Sigmoid colon (tissue), 7 donors: Measurements from ENCODE around the gene GRID1. TPM values are rescaled to one million over a fixed set of nuclear protein-coding genes. Genes with fewer than 3 reads are reported as not detected.

Experiments used
- DNase-seq: peaks from one replicate; pipeline ENCODE4 v3.0.0-alpha.2; 2019
- H3K27ac ChIP-seq, 4 donors: fragments of 200-600 bp; sonication (generic); one replicate each; pipeline ENCODE4 v1.5.1; 2016 to 2019; ENCODE audit warnings: mild to moderate bottlenecking in 1 of 4
- H3K27me3 ChIP-seq, 3 donors: fragments of 200-600 bp; sonication (generic); one replicate each; pipeline ENCODE4 v1.5.1; 2019; ENCODE audit warnings: mild to moderate bottlenecking in 1 of 3
- H3K36me3 ChIP-seq, 4 donors: fragments of 200-600 bp; sonication (generic); one replicate each; pipeline ENCODE4 v1.5.1; 2016 to 2019
- H3K4me1 ChIP-seq, 4 donors: fragments of 200-600 bp; sonication (generic); one replicate each; pipeline ENCODE4 v1.5.1; 2017 to 2019
- H3K4me3 ChIP-seq, 4 donors: fragments of 200-600 bp; sonication (generic); one replicate each; pipeline ENCODE4 v1.5.1; 2017 to 2019; ENCODE audit warnings: mild to moderate bottlenecking in 2 of 4, moderate library complexity in 1 of 4
- H3K9me3 ChIP-seq, 4 donors: fragments of 200-600 bp in 3 of 4; sonication (generic) in 3 of 4; one replicate each; pipeline versions ENCODE4 v1.5.1 to v1.6.1; 2013 to 2019
- CTCF ChIP-seq, 4 experiments: fragments of 450-650 bp in 3 of 4; fragments of 200-600 bp in 1 of 4; IDR thresholded peaks; one replicate each; pipeline ENCODE4 v1.5.1; 2016 to 2019; ENCODE audit warnings: antibody characterized with exemption in 4 of 4, mild to moderate bottlenecking in 3 of 4, moderate library complexity in 2 of 4
- EP300 ChIP-seq, 4 donors: sonication (generic); formaldehyde crosslinking; IDR thresholded peaks; one replicate each; pipeline ENCODE4 v1.6.1; 2017; ENCODE audit warnings: antibody characterized with exemption in 4 of 4
- POLR2A ChIP-seq, 2 donors: fragments of 450-650 bp; IDR thresholded peaks; one replicate each; pipeline ENCODE4 v1.6.1; 2016; ENCODE audit warnings: antibody characterized with exemption in 2 of 2, mild to moderate bottlenecking in 2 of 2, moderate library complexity in 2 of 2
- POLR2AphosphoS5 ChIP-seq, 4 donors: sonication (generic); formaldehyde crosslinking; IDR thresholded peaks; one replicate each; pipeline ENCODE4 v1.6.1; 2017; ENCODE audit warnings: antibody characterized with exemption in 4 of 4
- WGBS, 2 donors: extraction: QIAGEN DNeasy Blood & Tissue Kit; methylation state at CpG; one replicate each; pipeline ENCODE4 v1.1.7; 2013; 5-methylcytosine and 5-hydroxymethylcytosine counted together
- intact Hi-C: fragments of 100-400 bp; cut with DNase I; formaldehyde crosslinking; loops from one replicate; pipeline ENCODE4 v1.15.1; 2023
- polyA plus RNA-seq, 3 donors: library from polyadenylated mRNA; stranded (reverse); fragments of 200-250 nt; gene quantifications; one replicate each; pipeline ENCODE4 v1.2.3, GENCODE V29; 2013
- total RNA-seq, 4 donors: library from RNA; depleted of rRNA; stranded (reverse); fragments of >200 nt; gene quantifications; one replicate each; pipeline ENCODE4 v1.1.0, GENCODE V29; 2016
- donor health status: healthy with polysubstance abuse.
- donor health status: Bipolar disorder and iron deficiency.
- donor health status: healthy.

The GRID1 gene
- total and polyA plus RNA-seq, 7 donors: 0.66 to 4.7 (median 1.1) TPM; not detected in 2

GRCh38 chr10:86065711-86066251, 300.8 kb downstream of the GRID1 start:
- intact Hi-C loops: no loop called here
- TF ChIP-seq EP300 (IDR thresholded peaks at IDR 0.05): no peak
- TF ChIP-seq POLR2A (IDR thresholded peaks at IDR 0.05): no peak
- TF ChIP-seq POLR2AphosphoS5 (IDR thresholded peaks at IDR 0.05): no peak
- TF ChIP-seq CTCF (IDR thresholded peaks at IDR 0.05): no peak
- Histone ChIP-seq H3K27ac (no peak overlapping the region), H3K4me1 (no peaks in the 10 kb centered on the region), H3K4me3 (no peak overlapping the region), H3K36me3 (no peaks in the 10 kb centered on the region), H3K9me3 (no peaks in the 10 kb centered on the region), H3K27me3 (no peaks in the 10 kb centered on the region)
- 75 to 76% methylated on average over 6 of the region's 6 CpGs for WGBS, 2 donors
- peak; percentile 40 for DNase-seq

- H3K4me1 ChIP-seq: no peaks in the 10 kb centered on the region
- no peaks in the 10 kb centered on the region for H3K36me3 ChIP-seq
- no peak overlapping the region for H3K27ac ChIP-seq
- H3K4me3 ChIP-seq: no peak overlapping the region
- H3K27me3 ChIP-seq: no peaks in the 10 kb centered on the region
- intact Hi-C loops: no loop called here
- no peaks in the 10 kb centered on the region for H3K9me3 ChIP-seq
- peak; percentile 49 for DNase-seq
- WGBS, 2 donors: 74 to 84% methylated on average over 5 of the region's 5 CpGs
- no peak for TF ChIP-seq POLR2AphosphoS5 (IDR thresholded peaks at IDR 0.05)
- no peak for TF ChIP-seq CTCF (IDR thresholded peaks at IDR 0.05)
- TF ChIP-seq POLR2A (IDR thresholded peaks at IDR 0.05): no peak
- TF ChIP-seq EP300 (IDR thresholded peaks at IDR 0.05): no peak
Measured at GRCh38 chr10:86064931-86065662, 301.5 kb downstream of the GRID1 start.

GRCh38 chr10:86064219-86064618, 302.4 kb downstream of the GRID1 start:
- H3K27me3 ChIP-seq: no peaks in the 10 kb centered on the region
- no peak for TF ChIP-seq CTCF (IDR thresholded peaks at IDR 0.05)
- TF ChIP-seq EP300 (IDR thresholded peaks at IDR 0.05): no peak
- TF ChIP-seq POLR2AphosphoS5 (IDR thresholded peaks at IDR 0.05): no peak
- no peak for TF ChIP-seq POLR2A (IDR thresholded peaks at IDR 0.05)
- no peaks in the 10 kb centered on the region for H3K9me3 ChIP-seq
- no peak overlapping the region for H3K4me3 ChIP-seq
- 48 to 58% methylated on average over 3 of the region's 3 CpGs for WGBS, 2 donors
- H3K27ac ChIP-seq: no peak overlapping the region
- H3K36me3 ChIP-seq: no peaks in the 10 kb centered on the region
- intact Hi-C loops: no loop called here
- peak; percentile 30 for DNase-seq
- H3K4me1 ChIP-seq: no peaks in the 10 kb centered on the region

GRCh38 chr10:86063341-86063740, 303.3 kb downstream of the GRID1 start:
- intact Hi-C loops: no loop called here
- Histone ChIP-seq H3K27me3 (no peaks in the 10 kb centered on the region), H3K9me3 (no peaks in the 10 kb centered on the region), H3K4me1 (no peaks in the 10 kb centered on the region), H3K27ac (no peak overlapping the region), H3K4me3 (no peak overlapping the region), H3K36me3 (no peaks in the 10 kb centered on the region)
- DNase-seq: peak; percentile 21
- no peak for TF ChIP-seq EP300 (IDR thresholded peaks at IDR 0.05)
- WGBS, 2 donors: 65 to 66% methylated on average over 1 of the region's 1 CpG

- TF ChIP-seq EP300 (IDR thresholded peaks at IDR 0.05) (no peak), POLR2A (IDR thresholded peaks at IDR 0.05) (no peak), CTCF (IDR thresholded peaks at IDR 0.05) (no peak), POLR2AphosphoS5 (IDR thresholded peaks at IDR 0.05) (no peak)
- Histone ChIP-seq H3K9me3 (no peaks in the 10 kb centered on the region), H3K27me3 (no peaks in the 10 kb centered on the region), H3K27ac (no peak overlapping the region), H3K4me3 (no peak overlapping the region), H3K36me3 (no peaks in the 10 kb centered on the region), H3K4me1 (no peaks in the 10 kb centered on the region)
- intact Hi-C loops: no loop called here
- no peak for DNase-seq
- WGBS, 2 donors: 74 to 85% methylated on average over 6 of the region's 6 CpGs
Measured at GRCh38 chr10:86062647-86063145, 303.9 kb downstream of the GRID1 start.
